ENCODE data around the gene ABHD10.

ABHD10 gene

DNA sequence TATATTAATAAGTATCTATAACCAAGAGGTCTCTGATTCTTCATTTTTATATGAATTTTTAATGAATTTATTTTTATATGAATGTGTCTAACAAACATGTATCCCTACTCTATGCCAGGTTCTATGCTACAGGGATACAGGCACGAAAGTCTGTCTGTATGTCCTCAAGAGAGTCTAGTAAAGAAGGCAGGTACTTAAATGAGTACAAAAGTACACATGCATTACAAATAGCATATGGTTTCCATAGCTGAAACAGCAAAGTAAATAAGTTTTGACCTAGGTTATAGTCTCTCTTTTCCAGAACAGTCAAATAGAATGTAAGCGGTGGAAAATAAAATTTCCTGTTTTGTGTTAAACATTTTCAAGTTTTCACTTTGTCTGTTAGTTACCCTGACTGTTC, 13.3 kb upstream of the ABHD10 start:
- DNase-seq (ENCODE audit: low spot score): no peak

DNA sequence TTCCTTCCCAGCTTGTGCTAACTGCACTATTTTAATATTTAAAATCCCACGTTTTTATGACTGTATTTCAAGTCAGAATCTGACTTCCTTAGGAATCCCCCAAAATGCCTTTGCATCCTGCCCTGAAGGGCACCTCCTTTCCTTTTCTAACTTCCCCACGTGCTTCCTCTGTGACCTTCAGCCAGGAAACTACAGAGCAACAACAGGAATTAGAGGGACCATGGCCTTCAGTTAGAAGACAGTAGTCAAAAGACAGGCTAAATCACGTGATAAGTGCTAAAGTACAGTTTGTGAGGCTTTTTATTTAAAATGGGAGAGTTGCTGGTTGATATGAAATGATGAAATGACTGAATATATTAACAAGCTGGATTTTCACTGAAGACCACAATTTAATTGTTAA, 11.8 kb upstream of the ABHD10 start:
- no peak for DNase-seq (ENCODE audit: low spot score)

GRCh38 chr3:111967651-111968274, 11.1 kb upstream of the ABHD10 start:
- DNase-seq (ENCODE audit: low spot score): peak; percentile 87

DNA sequence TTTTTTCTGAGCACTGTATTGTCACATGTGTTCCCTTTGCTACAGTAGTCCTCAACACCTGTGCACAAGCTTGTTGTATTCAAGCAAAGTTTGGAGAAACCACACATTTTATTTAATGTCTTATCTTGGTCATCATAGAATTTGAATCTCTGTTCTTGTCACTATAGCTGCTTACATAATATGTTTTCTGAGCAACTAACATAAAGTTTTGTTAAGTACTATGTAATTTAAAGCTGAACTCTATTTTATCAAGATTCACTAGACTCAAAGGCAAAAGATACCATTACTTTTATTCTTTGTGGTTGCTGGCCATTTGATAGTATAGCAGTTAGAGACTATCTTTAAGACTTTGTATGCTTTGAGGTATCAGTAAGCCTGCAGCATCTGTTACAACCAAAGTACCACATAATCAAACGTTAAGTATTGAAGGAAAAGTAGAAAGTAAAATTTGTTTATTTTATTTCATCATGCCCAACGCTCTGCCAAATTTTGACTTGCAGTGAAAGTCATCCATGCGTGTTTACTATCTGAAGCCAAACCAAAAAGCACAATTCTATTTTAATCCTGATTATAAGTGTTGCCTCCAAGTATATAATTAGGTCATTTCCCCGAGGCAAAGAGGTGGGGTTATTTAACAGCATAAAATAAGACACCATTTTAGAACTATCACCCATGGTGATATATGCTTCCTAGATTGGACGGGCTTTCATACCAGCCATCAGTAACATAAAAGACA, 10.3 kb upstream of the ABHD10 start:
- DNase-seq (ENCODE audit: low spot score): no peak

DNA sequence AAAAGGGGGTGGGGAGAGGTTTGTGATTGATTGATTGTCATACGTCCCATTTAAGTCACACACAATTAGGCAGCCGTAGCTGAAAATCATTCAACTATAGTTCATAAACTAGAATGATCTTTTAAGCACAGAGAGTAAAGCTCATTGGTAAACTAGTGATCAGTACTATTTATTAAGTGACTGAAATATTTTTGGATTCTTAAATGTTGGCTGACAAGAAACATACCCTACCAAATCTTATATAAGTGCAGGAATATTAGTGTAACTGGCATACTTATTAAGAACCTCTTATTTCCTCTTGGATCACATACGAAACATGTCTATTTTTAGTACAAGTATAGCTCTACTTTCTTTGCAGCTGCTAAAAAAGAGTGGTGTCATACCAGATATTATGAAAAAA, 8.4 kb upstream of the ABHD10 start:
- no peak for DNase-seq (ENCODE audit: low spot score)

GRCh38 chr3:111971533-111972130, 7.2 kb upstream of the ABHD10 start:
- DNase-seq (ENCODE audit: low spot score): no peak

DNA sequence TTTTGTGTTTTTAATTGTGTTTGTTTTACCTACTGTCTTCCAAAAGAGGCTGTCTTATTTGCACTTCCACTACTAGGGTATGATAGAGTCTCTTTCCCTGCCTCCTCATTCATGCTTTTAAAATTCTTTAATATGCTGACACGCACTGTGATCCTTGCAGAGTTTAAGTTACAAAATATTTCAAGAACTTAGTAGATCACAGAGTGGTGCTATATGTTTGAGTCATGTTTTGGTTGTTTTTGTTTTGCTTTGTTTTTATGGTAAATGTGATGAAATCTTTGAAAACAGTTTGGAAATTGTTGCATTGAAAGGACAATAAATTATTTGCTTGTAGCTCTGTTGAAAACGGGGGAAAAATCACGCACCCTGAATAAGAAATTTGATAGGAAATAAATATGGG, 5.9 kb upstream of the ABHD10 start:
- no peak for DNase-seq (ENCODE audit: low spot score)

GRCh38 chr3:111975131-111975530, 3.7 kb upstream of the ABHD10 start:
- DNase-seq (ENCODE audit: low spot score): no peak

GRCh38 chr3:111976254-111976653, 2.6 kb upstream of the ABHD10 start:
- no peak for DNase-seq (ENCODE audit: low spot score)

- DNase-seq (ENCODE audit: low spot score): peak; percentile 30
Observed at GRCh38 chr3:111979434-111980038, 710 bp downstream of the ABHD10 start.

GRCh38 chr3:111980716-111981456, 2.1 kb downstream of the ABHD10 start:
- no peak for DNase-seq (ENCODE audit: low spot score)

- DNase-seq (ENCODE audit: low spot score): no peak
Observed at GRCh38 chr3:111981457-111981763, 2.6 kb downstream of the ABHD10 start.

- DNase-seq (ENCODE audit: low spot score): no peak
Observed at GRCh38 chr3:111984636-111985298, 5.9 kb downstream of the ABHD10 start.

DNA sequence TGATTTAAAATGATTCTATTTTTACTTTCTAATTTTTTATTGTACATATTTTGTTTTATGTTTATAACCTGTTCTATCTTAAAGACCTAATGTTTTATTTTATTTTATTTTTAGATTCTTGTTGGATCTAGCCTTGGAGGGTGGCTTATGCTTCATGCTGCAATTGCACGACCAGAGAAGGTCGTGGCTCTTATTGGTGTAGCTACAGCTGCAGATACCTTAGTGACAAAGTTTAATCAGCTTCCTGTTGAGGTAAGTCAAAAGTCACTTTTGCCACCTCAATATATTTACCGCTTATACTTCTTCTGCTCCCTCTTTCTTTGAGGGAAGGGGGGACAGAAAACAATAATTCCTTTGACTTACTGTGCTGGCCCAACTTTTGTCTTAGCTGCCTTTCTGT, 8.0 kb downstream of the ABHD10 start:
- DNase-seq (ENCODE audit: low spot score): no peak

DNA sequence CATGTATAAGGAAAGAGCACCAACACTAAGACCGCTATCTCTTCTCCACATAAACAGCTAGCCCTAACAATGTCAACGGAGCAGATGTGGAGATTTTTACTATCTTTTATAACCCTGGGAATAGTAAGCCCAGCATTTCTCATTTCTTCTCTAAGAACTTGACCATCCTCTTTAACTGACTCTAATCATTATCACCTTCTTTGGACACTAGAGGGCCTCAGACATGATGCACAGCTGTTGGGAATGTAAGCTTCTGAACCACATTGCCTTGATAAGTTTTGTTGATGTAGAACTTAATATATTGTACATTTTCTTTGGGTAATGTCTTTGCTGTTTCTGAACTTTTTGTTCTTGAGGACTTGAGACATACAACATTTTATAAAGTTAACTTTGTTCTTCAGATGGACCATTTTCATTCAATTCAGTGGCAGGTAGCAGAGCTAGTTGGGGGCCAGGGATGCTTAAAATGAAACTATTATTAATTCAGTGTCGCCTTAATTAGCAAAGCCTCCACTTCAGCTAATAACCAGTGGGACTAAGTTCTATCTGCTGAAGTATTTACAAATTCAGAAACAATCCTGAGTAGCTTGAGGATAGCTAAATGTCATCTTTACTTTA, 10.3 kb downstream of the ABHD10 start:
- DNase-seq (ENCODE audit: low spot score): peak; percentile 80

- no peak for DNase-seq (ENCODE audit: low spot score)
Observed at GRCh38 chr3:111993038-111993437, 14.2 kb downstream of the ABHD10 start.

DNA sequence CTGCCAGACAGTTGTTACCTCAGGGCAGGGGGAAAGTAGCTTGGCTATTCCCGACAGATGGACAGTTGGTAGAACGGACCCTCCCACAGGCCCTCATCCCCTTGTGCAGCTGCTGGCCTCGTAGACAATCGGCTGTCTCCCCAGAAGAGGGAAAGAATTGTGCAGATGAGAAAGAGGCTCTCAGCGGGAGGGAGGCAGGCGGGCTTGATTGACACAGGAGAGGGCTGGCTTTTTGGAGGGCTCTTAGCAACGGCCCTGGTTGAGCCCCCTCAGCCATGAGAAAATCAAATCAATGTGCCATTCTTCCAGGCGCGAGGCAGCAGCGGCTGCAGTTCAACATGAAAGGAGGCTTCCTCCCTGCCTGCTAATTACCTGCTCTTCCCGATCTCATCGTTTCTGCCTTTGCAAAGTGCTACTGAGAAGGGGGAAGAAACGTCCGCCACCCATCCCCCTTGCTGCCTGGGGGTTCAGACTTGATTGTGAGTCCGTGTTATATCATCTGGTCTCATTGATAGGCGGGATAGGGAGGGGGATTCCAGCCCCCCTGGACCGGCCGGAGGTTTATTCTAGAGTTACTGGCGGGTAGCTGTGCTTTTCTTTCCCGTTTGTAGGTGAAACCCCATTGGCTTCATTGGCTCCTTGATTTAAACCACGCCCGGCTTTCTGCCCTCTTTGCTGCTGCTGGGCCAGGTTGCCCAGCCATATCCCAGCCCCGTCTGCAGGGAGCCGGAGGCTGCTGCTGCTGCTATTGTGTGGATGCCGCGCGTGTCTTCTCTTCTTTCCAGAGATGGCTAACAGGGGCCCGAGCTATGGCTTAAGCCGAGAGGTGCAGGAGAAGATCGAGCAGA, 20.0 kb downstream of the ABHD10 start, which contains the start of gene TAGLN3:
Gene TAGLN3 (plus strand): TSS at position 287 of the 848 bp plus-strand sequence. CDS start 501 bp downstream, at position 788.
- peak; percentile 86 for DNase-seq (ENCODE audit: low spot score)

DNA sequence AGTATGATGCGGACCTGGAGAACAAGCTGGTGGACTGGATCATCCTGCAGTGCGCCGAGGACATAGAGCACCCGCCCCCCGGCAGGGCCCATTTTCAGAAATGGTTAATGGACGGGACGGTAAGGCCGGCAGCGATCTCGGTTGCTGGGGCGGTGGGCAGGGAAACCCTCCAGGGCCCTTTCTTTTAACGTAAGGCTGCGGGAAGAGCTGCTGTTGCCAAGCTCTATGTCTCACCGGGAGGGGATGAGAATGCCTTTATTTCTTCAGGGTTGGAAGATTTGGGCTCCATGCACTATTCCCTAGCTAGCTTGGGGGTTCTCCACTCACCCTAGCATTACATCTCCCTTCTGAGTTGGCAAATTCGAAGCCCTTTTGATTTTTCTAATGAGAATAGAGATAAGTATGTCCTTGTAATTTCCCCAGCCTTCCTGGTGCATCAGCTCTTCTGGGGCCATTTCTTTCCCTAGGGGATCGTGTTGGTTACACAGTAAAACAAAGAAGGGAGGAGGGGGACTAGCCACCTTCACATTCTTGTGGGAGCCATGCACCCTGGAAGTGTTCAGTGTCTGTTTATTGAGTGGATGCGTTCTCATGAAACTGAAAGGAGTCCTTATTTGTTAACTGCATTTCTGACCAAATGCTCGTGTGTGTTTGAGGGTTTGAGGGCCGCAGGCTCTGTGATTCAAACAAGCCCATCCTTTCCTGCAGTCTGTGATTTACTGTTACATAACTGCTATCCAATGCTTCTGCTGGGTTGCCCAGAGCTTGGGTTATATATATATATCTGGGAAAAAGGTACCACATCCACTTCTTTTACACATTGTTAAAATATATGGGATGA, 20.9 kb downstream of the ABHD10 start:
- DNase-seq (ENCODE audit: low spot score): peak; percentile 41

DNA sequence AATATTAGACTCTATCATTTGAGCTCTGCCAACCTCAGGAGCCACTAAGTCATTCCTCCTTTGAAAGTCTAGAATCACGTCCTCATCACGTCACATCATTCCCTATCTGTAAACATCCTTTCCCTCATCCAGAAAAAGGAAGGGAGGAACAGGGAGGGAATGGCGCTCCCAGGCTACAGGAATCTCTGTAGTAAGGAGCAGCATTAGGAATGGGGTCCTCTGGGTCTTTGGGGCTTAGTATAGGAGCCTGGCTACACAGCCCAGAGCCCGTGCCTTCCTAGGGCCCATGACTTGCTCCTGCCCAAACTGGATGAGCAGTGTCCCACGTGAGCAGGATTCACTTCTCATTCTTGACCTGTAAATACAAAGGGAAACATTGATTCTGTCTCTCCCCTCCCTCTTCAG, 21.5 kb downstream of the ABHD10 start:
- DNase-seq (ENCODE audit: low spot score): no peak

All from Ammon's horn (tissue), 1 donor.